Tibial nerve (tissue), 3 donors: ENCODE results near the gene DNM3.

Experiments
- POLR2A ChIP-seq, 2 donors: fragments of 450-650 bp; IDR thresholded peaks; one replicate each; pipeline ENCODE4 v1.6.1; 2017; ENCODE audit warnings: antibody characterized with exemption in 2 of 2, mild to moderate bottlenecking in 2 of 2, moderate library complexity in 2 of 2
- TF ChIP-seq, protein P1 (sequence below), 5 experiments: fragments of 200-600 bp in 3 of 5; fragments of 450-650 bp in 2 of 5; sonication (generic) in 3 of 5; IDR thresholded peaks; one replicate each; pipeline ENCODE4 v1.5.1; 2016 to 2019; ENCODE audit warnings: antibody characterized with exemption in 5 of 5, mild to moderate bottlenecking in 3 of 5, moderate library complexity in 2 of 5

DNA sequence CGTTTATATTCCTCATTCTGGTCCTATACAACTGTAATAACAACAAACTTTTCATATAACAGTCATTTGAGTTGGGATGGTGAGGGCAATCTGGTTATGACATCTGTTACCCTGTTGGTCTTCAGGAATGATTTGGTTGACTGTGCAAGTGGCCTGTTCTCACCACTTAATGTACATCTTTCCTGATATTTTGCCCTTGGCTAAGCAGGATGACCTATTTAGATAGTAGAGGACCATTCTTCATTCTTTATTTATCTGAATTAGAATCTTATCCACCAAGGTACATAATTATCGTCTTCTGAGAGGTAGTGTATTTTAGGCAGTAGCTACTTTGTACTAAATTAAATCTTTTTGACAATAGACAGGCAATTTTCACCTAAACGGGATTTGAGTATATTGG lies 154.3 kb downstream of the DNM3 start:
- TF ChIP-seq, protein P1, sequence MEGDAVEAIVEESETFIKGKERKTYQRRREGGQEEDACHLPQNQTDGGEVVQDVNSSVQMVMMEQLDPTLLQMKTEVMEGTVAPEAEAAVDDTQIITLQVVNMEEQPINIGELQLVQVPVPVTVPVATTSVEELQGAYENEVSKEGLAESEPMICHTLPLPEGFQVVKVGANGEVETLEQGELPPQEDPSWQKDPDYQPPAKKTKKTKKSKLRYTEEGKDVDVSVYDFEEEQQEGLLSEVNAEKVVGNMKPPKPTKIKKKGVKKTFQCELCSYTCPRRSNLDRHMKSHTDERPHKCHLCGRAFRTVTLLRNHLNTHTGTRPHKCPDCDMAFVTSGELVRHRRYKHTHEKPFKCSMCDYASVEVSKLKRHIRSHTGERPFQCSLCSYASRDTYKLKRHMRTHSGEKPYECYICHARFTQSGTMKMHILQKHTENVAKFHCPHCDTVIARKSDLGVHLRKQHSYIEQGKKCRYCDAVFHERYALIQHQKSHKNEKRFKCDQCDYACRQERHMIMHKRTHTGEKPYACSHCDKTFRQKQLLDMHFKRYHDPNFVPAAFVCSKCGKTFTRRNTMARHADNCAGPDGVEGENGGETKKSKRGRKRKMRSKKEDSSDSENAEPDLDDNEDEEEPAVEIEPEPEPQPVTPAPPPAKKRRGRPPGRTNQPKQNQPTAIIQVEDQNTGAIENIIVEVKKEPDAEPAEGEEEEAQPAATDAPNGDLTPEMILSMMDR (IDR thresholded peaks at IDR 0.05), result no peak
- no peak for TF ChIP-seq POLR2A (IDR thresholded peaks at IDR 0.05)
